Rectal smooth muscle tissue (tissue), 1 donor: ENCODE results near the gene DGKG.

ENCODE experiments used
- H3K27ac ChIP-seq: one replicate; pipeline ENCODE4 v1.7.0; 2013; ENCODE audit warnings: low read depth, low read length, inconsistent platforms
- H3K27me3 ChIP-seq: one replicate; pipeline ENCODE4 v1.7.0; 2013; ENCODE audit warnings: low read length; ENCODE audit not compliant: control insufficient read depth, insufficient read depth
- H3K36me3 ChIP-seq: one replicate; pipeline ENCODE4 v1.7.0; 2013; ENCODE audit warnings: low read length; ENCODE audit not compliant: control insufficient read depth, insufficient read depth
- H3K4me1 ChIP-seq: one replicate; pipeline ENCODE4 v1.7.0; 2013; ENCODE audit warnings: low read length; ENCODE audit not compliant: control insufficient read depth, insufficient read depth
- H3K4me3 ChIP-seq: one replicate; pipeline ENCODE4 v1.7.0; 2013; ENCODE audit warnings: low read length
- H3K9ac ChIP-seq: one replicate; pipeline ENCODE4 v1.7.0; 2013; ENCODE audit warnings: low read length

DGKG gene

GRCh38 chr3:186327912-186328487, 34.0 kb downstream of the DGKG start:
- H3K36me3 ChIP-seq, result no peaks in the 10 kb centered on the region

GRCh38 chr3:186322761-186323160, 39.3 kb downstream of the DGKG start:
- H3K27me3 ChIP-seq, result no peaks in the 10 kb centered on the region
- H3K4me1 ChIP-seq, result no peaks in the 10 kb centered on the region
- H3K4me3 ChIP-seq, result no peak overlapping the region
- no peak overlapping the region for H3K27ac ChIP-seq
- no peaks in the 10 kb centered on the region for H3K36me3 ChIP-seq
- no peak overlapping the region for H3K9ac ChIP-seq

More at GRCh38 chr3:186327912-186328487, 34.0 kb downstream of the DGKG start:
- Histone ChIP-seq H3K9ac (no peak overlapping the region), H3K4me3 (no peak overlapping the region), H3K27me3 (no peaks in the 10 kb centered on the region), H3K4me1 (no peaks in the 10 kb centered on the region), H3K27ac (no peak overlapping the region)

- no peak overlapping the region for H3K9ac ChIP-seq
- H3K27me3 ChIP-seq, result no peaks in the 10 kb centered on the region
- H3K36me3 ChIP-seq, result no peaks in the 10 kb centered on the region
- no peak overlapping the region for H3K27ac ChIP-seq
- H3K4me3 ChIP-seq, result no peak overlapping the region
- no peaks in the 10 kb centered on the region for H3K4me1 ChIP-seq
Measured at GRCh38 chr3:186321746-186322145, 40.3 kb downstream of the DGKG start.

GRCh38 chr3:186320862-186321568, 41.0 kb downstream of the DGKG start:
- Histone ChIP-seq H3K27ac (no peak overlapping the region), H3K4me1 (no peaks in the 10 kb centered on the region), H3K27me3 (no peaks in the 10 kb centered on the region), H3K4me3 (no peak overlapping the region), H3K9ac (no peak overlapping the region), H3K36me3 (no peaks in the 10 kb centered on the region)

- Histone ChIP-seq H3K4me3 (no peak overlapping the region), H3K4me1 (no peaks in the 10 kb centered on the region), H3K9ac (no peak overlapping the region), H3K27me3 (no peaks in the 10 kb centered on the region), H3K36me3 (no peaks in the 10 kb centered on the region), H3K27ac (no peak overlapping the region)
Measured at GRCh38 chr3:186319945-186320344, 42.1 kb downstream of the DGKG start.

GRCh38 chr3:186318135-186318534, 43.9 kb downstream of the DGKG start:
- Histone ChIP-seq H3K27ac (no peak overlapping the region), H3K9ac (no peak overlapping the region), H3K4me1 (no peaks in the 10 kb centered on the region), H3K36me3 (no peaks in the 10 kb centered on the region), H3K4me3 (no peak overlapping the region), H3K27me3 (no peaks in the 10 kb centered on the region)

GRCh38 chr3:186317478-186317877, 44.6 kb downstream of the DGKG start:
- Histone ChIP-seq H3K4me3 (no peak overlapping the region), H3K27ac (no peak overlapping the region), H3K4me1 (no peaks in the 10 kb centered on the region), H3K9ac (no peak overlapping the region), H3K27me3 (no peaks in the 10 kb centered on the region), H3K36me3 (no peaks in the 10 kb centered on the region)

GRCh38 chr3:186316666-186317260, 45.3 kb downstream of the DGKG start:
- Histone ChIP-seq H3K4me1 (no peaks in the 10 kb centered on the region), H3K9ac (no peak overlapping the region), H3K27me3 (no peaks in the 10 kb centered on the region), H3K4me3 (no peak overlapping the region), H3K36me3 (no peaks in the 10 kb centered on the region), H3K27ac (no peak overlapping the region)

- Histone ChIP-seq H3K4me3 (no peak overlapping the region), H3K9ac (no peak overlapping the region), H3K36me3 (no peaks in the 10 kb centered on the region), H3K27me3 (no peaks in the 10 kb centered on the region), H3K4me1 (no peaks in the 10 kb centered on the region), H3K27ac (no peak overlapping the region)
Measured at GRCh38 chr3:186315581-186316354, 46.3 kb downstream of the DGKG start.

- no peaks in the 10 kb centered on the region for H3K27me3 ChIP-seq
- H3K4me3 ChIP-seq, result no peak overlapping the region
- H3K9ac ChIP-seq, result no peak overlapping the region
- H3K27ac ChIP-seq, result no peak overlapping the region
- no peaks in the 10 kb centered on the region for H3K4me1 ChIP-seq
- H3K36me3 ChIP-seq, result no peaks in the 10 kb centered on the region
Measured at GRCh38 chr3:186314896-186315295, 47.1 kb downstream of the DGKG start.

GRCh38 chr3:186311441-186311840, 50.6 kb downstream of the DGKG start:
- no peaks in the 10 kb centered on the region for H3K4me1 ChIP-seq
- no peak overlapping the region for H3K27ac ChIP-seq
- H3K27me3 ChIP-seq, result no peaks in the 10 kb centered on the region
- no peaks in the 10 kb centered on the region for H3K36me3 ChIP-seq
- no peak overlapping the region for H3K9ac ChIP-seq
- no peak overlapping the region for H3K4me3 ChIP-seq

- Histone ChIP-seq H3K9ac (no peak overlapping the region), H3K4me3 (no peak overlapping the region), H3K4me1 (no peaks in the 10 kb centered on the region)
Measured at GRCh38 chr3:186308549-186308948, 53.5 kb downstream of the DGKG start.

More at GRCh38 chr3:186308549-186308948, 53.5 kb downstream of the DGKG start:
- H3K27ac ChIP-seq, result no peak overlapping the region
- no peaks in the 10 kb centered on the region for H3K27me3 ChIP-seq
- no peaks in the 10 kb centered on the region for H3K36me3 ChIP-seq
